H1 (cell line): ENCODE measurements around the gene PSMA2. TPM values are rescaled to one million over a fixed set of nuclear protein-coding genes. Genes with fewer than 3 reads are reported as not detected.

Experiments
- CTCF ChIA-PET: fragments of 300-600 bp; sonication (Branson Sonifier 250); formaldehyde crosslinking; loops from one replicate; lab custom pipeline; 2021; ENCODE audit not compliant: partially characterized antibody; lab: Charles Lee
- POLR2A ChIA-PET: fragments of 300-600 bp; sonication (Branson Sonifier 250); formaldehyde crosslinking; loops from one replicate; lab custom pipeline; 2021; ENCODE audit warnings: inconsistent platforms; ENCODE audit not compliant: partially characterized antibody; lab: Charles Lee
- DNase-seq, 2 experiments: peaks; one replicate each; pipeline versions ENCODE4 v3.0.0 to v3.0.0-alpha.2; 2010 to 2022; ENCODE audit warnings: low spot score in 2 of 2, low read depth in 1 of 2, mixed read lengths in 1 of 2
- FAIRE-seq: peaks from 2 replicates; lab custom pipeline; 2011; peaks lifted over from hg19 to GRCh38; lab: Jason Lieb, UNC
- H2AFZ ChIP-seq: 2 replicates; pipeline ENCODE4 v1.8.1; 2012; ENCODE audit warnings: low read length, inconsistent platforms
- H2AK5ac ChIP-seq: 2 replicates; pipeline ENCODE4 v1.6.1; 2013; ENCODE audit warnings: low read depth, low read length
- H2BK120ac ChIP-seq: replicated peaks from 2 replicates; pipeline ENCODE3; 2013; ENCODE audit warnings: low read depth, low read length, inconsistent platforms
- H2BK12ac ChIP-seq: 2 replicates; pipeline ENCODE4 v1.6.1; 2013; ENCODE audit warnings: low read depth, low read length
- H2BK15ac ChIP-seq: 2 replicates; pipeline ENCODE4 v1.6.1; 2013; ENCODE audit warnings: low read length
- H2BK20ac ChIP-seq: 2 replicates; pipeline ENCODE4 v1.6.1; 2013; ENCODE audit warnings: low read length
- H2BK5ac ChIP-seq: 2 replicates; pipeline ENCODE4 v1.6.1; 2013; ENCODE audit warnings: low read depth, low read length
- H3K14ac ChIP-seq: 2 replicates; pipeline ENCODE4 v1.6.1; 2013; ENCODE audit warnings: inconsistent platforms; ENCODE audit not compliant: insufficient read length
- H3K18ac ChIP-seq: 2 replicates; pipeline ENCODE4 v1.6.1; 2013; ENCODE audit warnings: low read length; ENCODE audit errors: extremely low read depth
- H3K23ac ChIP-seq: 2 replicates; pipeline ENCODE4 v1.6.1; 2013; ENCODE audit warnings: inconsistent platforms; ENCODE audit not compliant: insufficient read length
- H3K23me2 ChIP-seq: 2 replicates; pipeline ENCODE4 v1.6.1; 2013; ENCODE audit warnings: low read depth, low read length
- H3K27ac ChIP-seq: 2 replicates; pipeline ENCODE4 v1.6.1; 2011; ENCODE audit warnings: low read depth, low read length, inconsistent platforms
- H3K27me3 ChIP-seq, 4 experiments: replicated peaks in 1 of 4; 1 replicate in 1 of 4; 2 replicates in 3 of 4; pipeline versions ENCODE4 v1.6.1 to v1.8.1; 2011 to 2013; ENCODE audit warnings: low read length in 3 of 4, mild to moderate bottlenecking in 3 of 4, inconsistent platforms in 2 of 4, mixed read lengths in 2 of 4, moderate library complexity in 1 of 4; ENCODE audit not compliant: control insufficient read depth in 3 of 4, insufficient read depth in 3 of 4; ENCODE audit errors: extremely low read depth in 1 of 4
- H3K36me3 ChIP-seq, 4 experiments: 2 replicates each; pipeline versions ENCODE4 v1.6.1 to v1.8.1; 2011 to 2013; ENCODE audit warnings: mild to moderate bottlenecking in 4 of 4, low read length in 3 of 4, moderate library complexity in 2 of 4, control low read depth in 1 of 4, inconsistent platforms in 1 of 4; ENCODE audit not compliant: insufficient read depth in 4 of 4, control insufficient read depth in 2 of 4
- H3K4ac ChIP-seq: replicated peaks from 2 replicates; pipeline ENCODE3; 2013; ENCODE audit warnings: low read length, low read depth, mixed read lengths, inconsistent platforms; ENCODE audit not compliant: insufficient read length
- H3K4me1 ChIP-seq, 4 experiments: replicated peaks in 1 of 4; 1 replicate in 1 of 4; 2 replicates in 3 of 4; pipeline versions ENCODE4 v1.6.1 to v1.8.1; 2011 to 2013; ENCODE audit warnings: low read length in 3 of 4, inconsistent platforms in 2 of 4, mixed read lengths in 1 of 4; ENCODE audit not compliant: insufficient read depth in 4 of 4, control insufficient read depth in 3 of 4
- H3K4me2 ChIP-seq, 2 experiments: 2 replicates each; pipeline versions ENCODE4 v1.6.1 to v1.8.1; 2011 to 2013; ENCODE audit warnings: low read depth in 2 of 2, low read length in 2 of 2, control low read depth in 1 of 2, inconsistent platforms in 1 of 2, mild to moderate bottlenecking in 1 of 2; ENCODE audit not compliant: insufficient read depth in 1 of 2
- H3K4me3 ChIP-seq, 4 experiments: fragments of 200-600, 300-600 bp in 1 of 4; sonication (generic), shearing (Covaris generic), sonication (Bioruptor Twin) in 1 of 4; 2 replicates each; pipeline versions ENCODE4 v1.5.1 to v1.8.1; 2011 to 2016; ENCODE audit warnings: low read length in 4 of 4, low read depth in 3 of 4, control low read depth in 2 of 4, inconsistent platforms in 2 of 4, mild to moderate bottlenecking in 2 of 4, mixed read lengths in 1 of 4, moderate library complexity in 1 of 4; ENCODE audit not compliant: insufficient read depth in 2 of 4; ENCODE audit errors: extremely low read depth in 1 of 4
- H3K56ac ChIP-seq: replicated peaks from 2 replicates; pipeline ENCODE3; 2013; ENCODE audit warnings: low read depth, mild to moderate bottlenecking, mixed read lengths, low read length, inconsistent platforms; ENCODE audit not compliant: insufficient read length
- H3K79me1 ChIP-seq: 2 replicates; pipeline ENCODE4 v1.6.1; 2013; ENCODE audit warnings: low read depth, low read length, control low read depth
- H3K79me2 ChIP-seq, 2 experiments: 2 replicates each; pipeline versions ENCODE4 v1.6.1 to v1.8.1; 2012 to 2013; ENCODE audit warnings: low read length in 2 of 2, mild to moderate bottlenecking in 2 of 2, inconsistent platforms in 1 of 2; ENCODE audit not compliant: insufficient read depth in 2 of 2, control insufficient read depth in 1 of 2
- H3K9ac ChIP-seq, 4 experiments: replicated peaks in 1 of 4; 1 replicate in 1 of 4; 2 replicates in 3 of 4; pipeline versions ENCODE4 v1.6.1 to v1.8.1; 2011 to 2013; ENCODE audit warnings: low read depth in 3 of 4, low read length in 3 of 4, control low read depth in 2 of 4, mild to moderate bottlenecking in 2 of 4, moderate library complexity in 2 of 4, inconsistent platforms in 1 of 4; ENCODE audit errors: extremely low read depth in 1 of 4
- H3K9me3 ChIP-seq, 2 experiments: 2 replicates each; pipeline versions ENCODE4 v1.6.1 to v1.8.1; 2012 to 2013; ENCODE audit warnings: mild to moderate bottlenecking in 2 of 2, moderate library complexity in 2 of 2, control low read depth in 1 of 2, inconsistent platforms in 1 of 2, low read depth in 1 of 2, low read length in 1 of 2, mixed read lengths in 1 of 2; ENCODE audit not compliant: insufficient read depth in 2 of 2
- H4K20me1 ChIP-seq, 2 experiments: replicated peaks in 1 of 2; 2 replicates each; pipeline versions ENCODE3 to v1.8.1; 2011 to 2013; ENCODE audit warnings: inconsistent platforms in 2 of 2, low read length in 2 of 2, mild to moderate bottlenecking in 1 of 2; ENCODE audit not compliant: insufficient read depth in 2 of 2, control insufficient read depth in 1 of 2
- H4K5ac ChIP-seq: 2 replicates; pipeline ENCODE4 v1.6.1; 2013; ENCODE audit warnings: low read length, low read depth, mixed read lengths, inconsistent platforms; ENCODE audit not compliant: insufficient read length
- H4K8ac ChIP-seq: 2 replicates; pipeline ENCODE4 v1.8.0; 2013; ENCODE audit warnings: mild to moderate bottlenecking, moderate library complexity, low read length, inconsistent platforms; ENCODE audit not compliant: insufficient read depth; ENCODE audit errors: extremely low read depth
- H4K91ac ChIP-seq: replicated peaks from 2 replicates; pipeline ENCODE3; 2013; ENCODE audit warnings: low read length, mixed read lengths, inconsistent platforms; ENCODE audit not compliant: insufficient read length
- BCL11A ChIP-seq, 2 experiments: IDR thresholded peaks; one replicate each; pipeline ENCODE4 v1.6.1; 2011; ENCODE audit warnings: low read depth in 2 of 2, low read length in 2 of 2, mild to moderate bottlenecking in 2 of 2
- CHD2 ChIP-seq: IDR thresholded peaks from 2 replicates; pipeline ENCODE4 v1.6.1; 2012; ENCODE audit warnings: low read length, improper control_type of control experiment
- JUN ChIP-seq: IDR thresholded peaks from 2 replicates; pipeline ENCODE4 v1.6.1; 2011; ENCODE audit warnings: low read depth, mild to moderate bottlenecking, improper control_type of control experiment, low read length
- MAFK ChIP-seq: IDR thresholded peaks from 2 replicates; pipeline ENCODE4 v1.6.1; 2012; ENCODE audit warnings: low read depth, mild to moderate bottlenecking, improper control_type of control experiment, low read length
- NANOG ChIP-seq: IDR thresholded peaks from 2 replicates; pipeline ENCODE4 v1.6.1; 2011; ENCODE audit warnings: low read length, low read depth, mild to moderate bottlenecking, inconsistent platforms; ENCODE audit not compliant: insufficient read depth, poor library complexity, severe bottlenecking
- RBBP5 ChIP-seq: IDR thresholded peaks from 2 replicates; pipeline ENCODE4 v1.7.1; 2012; ENCODE audit warnings: low read depth, mild to moderate bottlenecking, inconsistent platforms, low read length, moderate library complexity, borderline replicate concordance
- RNF2 ChIP-seq: fragments of 200-900, 300-1000 bp; sonication (generic); IDR thresholded peaks from 2 replicates; pipeline ENCODE4 v1.7.1; 2016; ENCODE audit warnings: borderline replicate concordance, low read depth, mild to moderate bottlenecking, antibody characterized with exemption, low read length; ENCODE audit not compliant: poor library complexity, severe bottlenecking; ENCODE audit errors: missing control alignments
- TAF1 ChIP-seq: IDR thresholded peaks from 2 replicates; pipeline ENCODE4 v1.6.1; 2011; ENCODE audit warnings: mild to moderate bottlenecking, low read depth, low read length
- WGBS, 2 experiments: shearing (Covaris generic) in 1 of 2; methylation state at CpG; one replicate each; pipeline versions ENCODE4 v1.1.6 to v1.1.7; 2013 to 2015; ENCODE audit warnings: low lambda C conversion rate in 2 of 2, mixed read lengths in 2 of 2, inconsistent platforms in 1 of 2, low coverage in 1 of 2, missing lambda C conversion rate in 1 of 2; ENCODE audit not compliant: insufficient replicate concordance in 2 of 2, insufficient coverage in 1 of 2, insufficient read length in 1 of 2; ENCODE audit errors: extremely low coverage in 1 of 2, missing lambda C conversion rate in 1 of 2; 5-methylcytosine and 5-hydroxymethylcytosine counted together
- polyA plus RNA-seq, 7 experiments: library from polyadenylated mRNA; depleted of rRNA in 3 of 7; stranded (reverse) in 5 of 7; unstranded in 2 of 7; fragments of >200 nt in 5 of 7; fragments of 200-250 nt in 2 of 7; gene quantifications; 1 replicate in 5 of 7; 2 replicates in 1 of 7; 4 replicates in 1 of 7; pipeline versions ENCODE4 v1.2.1 to v1.2.3, GENCODE V29; 2011 to 2013; ENCODE audit warnings: missing spikeins in 2 of 7, mixed read lengths in 2 of 7
- total RNA-seq: library from RNA; stranded (reverse); fragmentation: NEBNext Ultra II Directional; extraction: Animal tissue kit (Norgen Biotek cat#: 25700); gene quantifications from 2 replicates; pipeline ENCODE4 v1.2.1, GENCODE V29; 2021
- TF ChIP-seq, protein P1 (sequence below), 3 experiments: IDR thresholded peaks; 1 replicate in 2 of 3; 2 replicates in 1 of 3; pipeline versions ENCODE4 v1.5.1 to v1.6.1; 2011; ENCODE audit warnings: low read length in 3 of 3, mild to moderate bottlenecking in 3 of 3, inconsistent platforms in 2 of 3, low read depth in 1 of 3, moderate library complexity in 1 of 3; ENCODE audit not compliant: insufficient read depth in 1 of 3; ENCODE audit errors: control extremely low read depth in 1 of 3
- TF ChIP-seq, protein P2 (sequence below): IDR thresholded peaks from 2 replicates; pipeline ENCODE4 v1.6.1; 2011; ENCODE audit warnings: low read length, improper control_type of control experiment

Gene PSMA2
- total and polyA plus RNA-seq, 2 of the 8 experiments (the other 6 are each of a cell fraction or from before 2014, with no cell fraction given): 211 to 259 TPM

DNA sequence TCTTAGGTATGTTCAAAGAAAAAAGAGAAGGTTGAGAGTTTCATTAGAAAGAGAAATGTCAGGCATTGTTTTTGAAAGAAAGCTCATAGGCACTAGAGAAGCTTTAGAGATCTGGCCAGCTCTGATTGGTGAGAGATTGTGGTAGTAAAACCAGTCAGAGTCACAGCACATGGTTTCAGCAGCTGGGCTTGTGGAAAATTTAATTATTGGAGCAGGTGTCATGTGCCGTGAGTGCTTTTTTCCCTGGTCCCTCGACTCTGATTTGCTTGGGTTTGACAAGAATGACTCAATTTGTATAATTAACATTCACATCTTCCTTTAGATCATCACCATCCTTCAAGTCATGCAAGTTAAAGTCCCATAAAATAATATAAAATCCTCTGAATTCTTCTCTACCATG is 35.4 kb upstream of the PSMA2 start:
- FAIRE-seq (no peak), DNase-seq (no peak)
- no peak overlapping the region for H2AK5ac ChIP-seq
- H2BK12ac ChIP-seq: no peak overlapping the region
- H2BK5ac ChIP-seq: no peak overlapping the region
- H3K23me2 ChIP-seq: no peaks in the 10 kb centered on the region
- ChIA-PET CTCF (interaction anchor here (0.9 to 1.3 kb wide), 3 partner anchors 16 to 544 kb away, joined by 3 to 4 read pairs (median 3); no protein-coding TSS in a partner anchor), POLR2A (no interaction called here)
- no peaks in the 10 kb centered on the region for H3K79me1 ChIP-seq
- H3K9ac ChIP-seq: no peak overlapping the region
- no peak overlapping the region for H2AFZ ChIP-seq
- no peak overlapping the region for H2BK20ac ChIP-seq
- no peaks in the 10 kb centered on the region for H3K36me3 ChIP-seq
- no peak overlapping the region for H3K27ac ChIP-seq
- H3K27me3 ChIP-seq: no peaks in the 10 kb centered on the region
- H4K20me1 ChIP-seq: no peaks in the 10 kb centered on the region
- no peak overlapping the region for H4K91ac ChIP-seq
- H4K5ac ChIP-seq: no peak overlapping the region
- H4K8ac ChIP-seq: no peak overlapping the region
- no peak overlapping the region for H3K14ac ChIP-seq
- WGBS, 2 experiments: 96% methylated on average over 2 of the region's 2 CpGs; no CpG with 5 or more reads in 1 of the 2 experiments
- no peak overlapping the region for H3K56ac ChIP-seq
- H3K4me3 ChIP-seq: no peak overlapping the region
- H2BK120ac ChIP-seq: no peak overlapping the region
- no peak overlapping the region for H3K23ac ChIP-seq
- no peaks in the 10 kb centered on the region for H3K9me3 ChIP-seq
- H3K18ac ChIP-seq: no peak overlapping the region
- no peak overlapping the region for H3K4me2 ChIP-seq
- H3K79me2 ChIP-seq: no peaks in the 10 kb centered on the region
- H3K4ac ChIP-seq: no peak overlapping the region
- H2BK15ac ChIP-seq: no peak overlapping the region
- peaks cover 0 to 3% (median under 1%) of the 10 kb centered on the region in 4 experiments; a peak in 1 of 7 replicates for H3K4me1 ChIP-seq
- TF ChIP-seq RNF2 (no peak), TAF1 (no peak), JUN (no peak), BCL11A (IDR thresholded peaks at IDR 0.05; ENCODE audit: low read depth in 2 of 2, low read length in 2 of 2) (no peak), MAFK (no peak), RBBP5 (no peak), NANOG (no peak), CHD2 (no peak)
- TF ChIP-seq, protein P1, sequence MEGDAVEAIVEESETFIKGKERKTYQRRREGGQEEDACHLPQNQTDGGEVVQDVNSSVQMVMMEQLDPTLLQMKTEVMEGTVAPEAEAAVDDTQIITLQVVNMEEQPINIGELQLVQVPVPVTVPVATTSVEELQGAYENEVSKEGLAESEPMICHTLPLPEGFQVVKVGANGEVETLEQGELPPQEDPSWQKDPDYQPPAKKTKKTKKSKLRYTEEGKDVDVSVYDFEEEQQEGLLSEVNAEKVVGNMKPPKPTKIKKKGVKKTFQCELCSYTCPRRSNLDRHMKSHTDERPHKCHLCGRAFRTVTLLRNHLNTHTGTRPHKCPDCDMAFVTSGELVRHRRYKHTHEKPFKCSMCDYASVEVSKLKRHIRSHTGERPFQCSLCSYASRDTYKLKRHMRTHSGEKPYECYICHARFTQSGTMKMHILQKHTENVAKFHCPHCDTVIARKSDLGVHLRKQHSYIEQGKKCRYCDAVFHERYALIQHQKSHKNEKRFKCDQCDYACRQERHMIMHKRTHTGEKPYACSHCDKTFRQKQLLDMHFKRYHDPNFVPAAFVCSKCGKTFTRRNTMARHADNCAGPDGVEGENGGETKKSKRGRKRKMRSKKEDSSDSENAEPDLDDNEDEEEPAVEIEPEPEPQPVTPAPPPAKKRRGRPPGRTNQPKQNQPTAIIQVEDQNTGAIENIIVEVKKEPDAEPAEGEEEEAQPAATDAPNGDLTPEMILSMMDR (IDR thresholded peaks at IDR 0.05; ENCODE audit: control extremely low read depth in 1 of 3, insufficient read depth in 1 of 3, low read depth in 1 of 3, low read length in 3 of 3): no peak
- TF ChIP-seq, protein P2, sequence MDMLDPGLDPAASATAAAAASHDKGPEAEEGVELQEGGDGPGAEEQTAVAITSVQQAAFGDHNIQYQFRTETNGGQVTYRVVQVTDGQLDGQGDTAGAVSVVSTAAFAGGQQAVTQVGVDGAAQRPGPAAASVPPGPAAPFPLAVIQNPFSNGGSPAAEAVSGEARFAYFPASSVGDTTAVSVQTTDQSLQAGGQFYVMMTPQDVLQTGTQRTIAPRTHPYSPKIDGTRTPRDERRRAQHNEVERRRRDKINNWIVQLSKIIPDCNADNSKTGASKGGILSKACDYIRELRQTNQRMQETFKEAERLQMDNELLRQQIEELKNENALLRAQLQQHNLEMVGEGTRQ: no peak
